Type B pancreatic cell (in vitro differentiated cells): Measurements from ENCODE around the gene FAM186B. TPM values are rescaled to one million over a fixed set of nuclear protein-coding genes. Genes with fewer than 3 reads are reported as not detected.

Experiments
- DNase-seq: peaks from one replicate; pipeline ENCODE4 v3.0.0; 2021; ENCODE audit warnings: mixed read lengths; ENCODE audit not compliant: unreplicated experiment; ENCODE audit errors: extremely low spot score
- H3K27ac Mint-ChIP-seq: 2 replicates; pipeline ENCODE4 v1.8.0; 2021; ENCODE audit warnings: mild to moderate bottlenecking, mixed read lengths
- H3K27me3 Mint-ChIP-seq: 2 replicates; pipeline ENCODE4 v1.8.0; 2021; ENCODE audit warnings: mixed read lengths
- H3K36me3 Mint-ChIP-seq: 2 replicates; pipeline ENCODE4 v1.8.0; 2021; ENCODE audit warnings: mixed read lengths
- H3K4me1 Mint-ChIP-seq: one replicate; pipeline ENCODE4 v1.8.0; 2021; ENCODE audit warnings: mixed read lengths; ENCODE audit not compliant: unreplicated experiment
- H3K4me3 Mint-ChIP-seq: 2 replicates; pipeline ENCODE4 v1.8.0; 2021; ENCODE audit warnings: mild to moderate bottlenecking, mixed read lengths
- H3K9me3 Mint-ChIP-seq: 2 replicates; pipeline ENCODE4 v1.8.0; 2021; ENCODE audit warnings: mixed read lengths
- CTCF ChIP-seq: fragments of 200-600 bp; sonication (generic); conservative IDR thresholded peaks from 2 replicates; pipeline ENCODE4 v1.5.0; 2021; ENCODE audit warnings: antibody characterized with exemption, mild to moderate bottlenecking
- total RNA-seq: library from RNA; stranded (reverse); gene quantifications from 2 replicates; pipeline ENCODE4 v1.2.1, GENCODE V29; 2021; ENCODE audit warnings: low replicate concordance

FAM186B gene
- total RNA-seq, 1 donor from 2014 or later, result 0.14 TPM

DNA sequence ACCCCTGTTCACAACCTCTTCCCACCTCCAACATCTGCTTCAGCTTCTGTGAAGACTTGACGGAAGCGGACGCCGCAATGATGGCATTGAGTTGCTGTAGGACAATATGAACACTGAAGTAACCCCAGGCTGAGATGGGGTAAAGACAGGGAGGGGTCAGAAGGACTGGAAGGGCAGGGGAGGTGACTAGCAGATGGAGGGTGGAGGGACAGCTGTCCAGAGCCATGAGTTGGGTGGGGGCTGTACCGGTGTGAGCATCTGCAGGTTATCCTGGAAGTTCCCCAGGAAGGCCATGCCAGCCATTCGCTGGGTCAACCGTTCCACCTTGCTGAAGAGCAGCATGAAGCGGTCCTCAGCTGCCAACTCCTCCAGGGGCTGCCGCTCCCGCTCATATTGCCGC, 44.0 kb upstream of the FAM186B start:
- H3K9me3 Mint-ChIP-seq, result no peaks in the 10 kb centered on the region
- H3K36me3 Mint-ChIP-seq, result peaks cover 4% of the 10 kb centered on the region
- DNase-seq, result no peak
- no peak overlapping the region for H3K4me3 Mint-ChIP-seq
- no peak overlapping the region for H3K27ac Mint-ChIP-seq
- H3K4me1 Mint-ChIP-seq, result peaks cover 9% of the 10 kb centered on the region
- H3K27me3 Mint-ChIP-seq, result no peaks in the 10 kb centered on the region
- no peak for TF ChIP-seq CTCF

GRCh38 chr12:49648712-49649003, 43.2 kb upstream of the FAM186B start:
- no peak for TF ChIP-seq CTCF
- no peak for DNase-seq
- no peaks in the 10 kb centered on the region for H3K9me3 Mint-ChIP-seq
- peaks cover 11% of the 10 kb centered on the region for H3K4me1 Mint-ChIP-seq
- H3K36me3 Mint-ChIP-seq, result peaks cover 5% of the 10 kb centered on the region
- peak overlapping the region; percentile 26 for H3K27ac Mint-ChIP-seq
- H3K4me3 Mint-ChIP-seq, result no peak overlapping the region
- H3K27me3 Mint-ChIP-seq, result no peaks in the 10 kb centered on the region

DNA sequence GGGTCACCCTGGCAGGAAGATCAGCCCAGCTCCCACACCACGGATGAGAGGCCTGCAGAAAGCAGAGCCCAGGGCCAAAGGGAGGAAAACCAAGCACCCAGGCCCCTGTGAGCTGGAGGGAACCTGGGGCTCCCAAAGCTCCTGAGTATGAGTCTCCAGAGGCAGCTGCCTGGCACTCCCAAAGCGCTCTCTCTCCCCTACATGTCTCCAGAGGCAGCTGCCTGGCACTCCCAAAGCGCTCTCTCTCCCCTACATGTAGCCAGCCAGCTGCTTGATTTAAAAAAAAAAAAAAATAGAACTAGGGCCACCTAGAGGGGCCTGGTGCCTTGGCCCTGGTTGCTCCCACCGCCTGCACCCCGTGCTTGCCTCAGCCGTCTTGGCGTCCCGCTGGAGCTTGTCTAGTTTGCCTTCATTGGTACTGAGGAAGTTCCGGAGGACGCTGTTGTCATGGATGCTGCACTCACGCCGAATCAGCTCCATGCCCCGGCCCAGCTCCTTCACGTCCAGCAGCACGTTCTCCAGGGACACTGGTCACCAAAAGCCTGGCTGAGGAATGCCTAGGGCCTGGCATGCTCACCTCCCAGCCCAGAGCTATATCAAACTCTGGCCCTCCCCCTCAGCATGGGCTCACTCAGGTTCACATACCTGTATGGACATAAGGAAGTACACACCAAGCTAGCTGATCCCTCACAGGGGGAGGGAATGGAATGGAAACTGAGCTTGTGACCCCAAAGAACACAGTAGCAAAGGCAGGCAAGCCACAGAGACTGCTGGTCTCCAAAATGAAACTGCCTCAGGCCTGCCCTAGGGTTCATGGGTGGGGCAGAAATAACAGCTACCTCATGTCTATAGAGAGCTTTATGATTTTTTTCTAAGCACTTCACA, 42.6 kb upstream of the FAM186B start:
- Mint-ChIP-seq H3K27ac (peak overlapping the region; percentile 26), H3K27me3 (no peaks in the 10 kb centered on the region), H3K4me1 (peaks cover 11% of the 10 kb centered on the region), H3K9me3 (no peaks in the 10 kb centered on the region), H3K4me3 (no peak overlapping the region), H3K36me3 (peaks cover 5% of the 10 kb centered on the region)
- no peak for DNase-seq
- no peak for TF ChIP-seq CTCF

- no peak overlapping the region for H3K27ac Mint-ChIP-seq
- H3K27me3 Mint-ChIP-seq, result no peaks in the 10 kb centered on the region
- no peak overlapping the region for H3K4me3 Mint-ChIP-seq
- H3K4me1 Mint-ChIP-seq, result peaks cover 11% of the 10 kb centered on the region
- DNase-seq, result no peak
- no peak for TF ChIP-seq CTCF
- H3K9me3 Mint-ChIP-seq, result no peaks in the 10 kb centered on the region
- peaks cover 5% of the 10 kb centered on the region for H3K36me3 Mint-ChIP-seq
Measured at GRCh38 chr12:49646871-49647654, 41.6 kb upstream of the FAM186B start.

DNA sequence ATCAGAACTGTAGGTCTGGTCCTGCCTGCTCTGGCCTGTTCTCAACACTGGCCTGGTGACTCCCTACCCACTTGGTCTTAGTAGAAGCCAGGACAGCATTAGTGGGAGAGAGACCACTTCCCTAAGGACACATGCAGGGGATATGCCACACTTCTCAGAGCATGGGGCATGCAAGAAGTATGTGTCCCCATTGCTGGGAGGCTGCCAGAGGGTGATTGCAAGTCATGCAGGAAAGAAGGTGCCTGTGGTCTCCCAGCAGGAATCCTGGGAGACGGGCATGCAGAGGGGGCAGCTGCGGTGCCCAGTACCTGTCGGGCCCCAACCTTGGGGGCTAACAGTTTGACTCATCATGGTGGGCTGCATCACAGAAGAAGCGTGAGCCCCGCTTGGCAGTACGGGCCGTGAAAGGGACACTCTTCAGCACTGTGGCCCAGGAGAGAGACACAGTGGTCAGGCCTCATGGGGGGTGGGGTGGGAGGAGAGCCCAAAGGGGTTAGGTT, 40.9 kb upstream of the FAM186B start:
- peaks cover 11% of the 10 kb centered on the region for H3K4me1 Mint-ChIP-seq
- H3K36me3 Mint-ChIP-seq, result peaks cover 5% of the 10 kb centered on the region
- no peaks in the 10 kb centered on the region for H3K9me3 Mint-ChIP-seq
- TF ChIP-seq CTCF, result no peak
- H3K4me3 Mint-ChIP-seq, result no peak overlapping the region
- no peak for DNase-seq
- no peaks in the 10 kb centered on the region for H3K27me3 Mint-ChIP-seq
- H3K27ac Mint-ChIP-seq, result no peak overlapping the region
